Right lobe of liver (tissue), 6 donors: Measurements from ENCODE around the gene WDR54. TPM values are rescaled to one million over a fixed set of nuclear protein-coding genes. Genes with fewer than 3 reads are reported as not detected.
"Not testable (repeated sequence)": the region's sequence is repeated elsewhere in the genome, so short reads cannot be mapped to it uniquely, and the experiment has no call there.

Experiments
- ATAC-seq, 4 donors: fragments of 200-7000 bp; cut with Tn5 transposase; one replicate each; pipeline ENCODE4 v1.9.1; 2020; ENCODE audit warnings: mild to moderate bottlenecking in 4 of 4, moderate library complexity in 4 of 4
- DNase-seq, 3 donors: peaks; one replicate each; pipeline ENCODE4 v3.0.0-alpha.2; 2020
- H3K27ac ChIP-seq, 3 donors: fragments of 200-600 bp; one replicate each; pipeline ENCODE4 v1.8.0; 2022
- H3K27me3 ChIP-seq, 2 donors: fragments of 200-600 bp; one replicate each; pipeline ENCODE4 v1.8.0; 2022
- H3K36me3 ChIP-seq, 4 donors: fragments of 200-600 bp; sonication (generic) in 1 of 4; one replicate each; pipeline versions ENCODE4 v1.5.1 to v1.8.0; 2017 to 2022; ENCODE audit warnings: control low read depth in 1 of 4
- H3K4me1 ChIP-seq, 4 donors: fragments of 200-600 bp; sonication (generic) in 1 of 4; one replicate each; pipeline versions ENCODE4 v1.5.1 to v1.8.0; 2017 to 2022; ENCODE audit warnings: control low read depth in 1 of 4
- H3K4me3 ChIP-seq, 3 donors: fragments of 200-600 bp; one replicate each; pipeline ENCODE4 v1.8.0; 2022
- H3K9me3 ChIP-seq, 4 donors: fragments of 200-600 bp; sonication (generic) in 1 of 4; one replicate each; pipeline versions ENCODE4 v1.5.1 to v1.8.0; 2017 to 2022; ENCODE audit warnings: control low read depth in 1 of 4
- POLR2A ChIP-seq: fragments of 450-650 bp; IDR thresholded peaks from one replicate; pipeline ENCODE4 v1.6.1; 2017; ENCODE audit warnings: antibody characterized with exemption, mild to moderate bottlenecking
- WGBS: methylation state at CpG from one replicate; pipeline ENCODE4 v1.1.6; 2018; ENCODE audit warnings: low coverage, low lambda C conversion rate; ENCODE audit not compliant: insufficient coverage; ENCODE audit errors: missing lambda C conversion rate; 5-methylcytosine and 5-hydroxymethylcytosine counted together
- intact Hi-C, 2 donors: fragments of 100-400 bp; cut with DNase I; formaldehyde crosslinking; loops; one replicate each; pipeline versions ENCODE4 v1.11.2 to v1.14.1; 2022
- total RNA-seq, 6 experiments: library from RNA; depleted of rRNA in 2 of 6; stranded (reverse); fragments of >200 nt in 2 of 6; fragmentation: NEBNext Ultra II Directional in 3 of 6; extraction: Animal tissue kit (Norgen Biotek cat#: 25700) in 3 of 6; gene quantifications; one replicate each; pipeline versions ENCODE4 v1.1.0 to v1.2.4, GENCODE V29; 2016 to 2023
- TF ChIP-seq, protein P1 (sequence below), 4 donors: fragments of 200-600 bp in 3 of 4; fragments of 450-650 bp in 1 of 4; IDR thresholded peaks; one replicate each; pipeline versions ENCODE4 v1.5.1 to v1.8.0; 2016 to 2022; ENCODE audit warnings: antibody characterized with exemption in 4 of 4, mild to moderate bottlenecking in 2 of 4
- donor health status: DM: no; HTN: yes; CAD: no.
- donor health status: DM: no; HTN: no; CAD: no.
- donor health status: DM: no; HTN: no; CAD: no.
- donor health status: DM: no; HTN: yes; CAD: no.
- donor health status: DM: no; HTN: yes; CAD: no.

WDR54 gene
- total RNA-seq, 6 experiments from 2014 or later, result 1.6 to 5.3 (median 2.2) TPM

DNA sequence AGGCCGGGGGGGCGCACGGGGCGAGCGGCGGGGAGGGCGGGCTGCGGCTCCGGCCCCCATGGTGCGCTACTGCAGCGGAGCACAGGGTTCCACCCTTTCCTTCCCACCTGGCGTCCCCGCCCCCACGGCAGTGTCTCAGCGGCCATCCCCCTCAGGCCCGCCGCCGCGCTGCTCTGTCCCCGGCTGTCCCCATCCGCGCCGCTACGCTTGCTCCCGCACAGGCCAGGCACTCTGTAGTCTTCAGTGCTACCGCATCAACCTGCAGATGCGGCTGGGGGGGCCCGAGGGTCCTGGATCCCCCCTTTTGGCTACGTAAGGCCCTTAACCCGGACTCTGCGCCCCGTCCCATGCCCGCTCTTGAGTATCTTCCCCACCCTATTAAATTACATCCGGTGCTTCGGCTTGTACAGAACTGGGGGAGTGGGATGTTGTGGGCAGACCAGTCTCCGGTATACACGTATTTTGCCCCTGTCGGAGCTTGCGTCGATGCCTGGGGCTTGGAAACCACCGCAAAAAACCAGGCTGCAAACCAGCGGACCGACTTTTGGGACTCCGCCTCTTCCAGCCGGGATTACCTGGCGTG lies 36.1 kb downstream of the WDR54 start:
- TF ChIP-seq, protein P1, sequence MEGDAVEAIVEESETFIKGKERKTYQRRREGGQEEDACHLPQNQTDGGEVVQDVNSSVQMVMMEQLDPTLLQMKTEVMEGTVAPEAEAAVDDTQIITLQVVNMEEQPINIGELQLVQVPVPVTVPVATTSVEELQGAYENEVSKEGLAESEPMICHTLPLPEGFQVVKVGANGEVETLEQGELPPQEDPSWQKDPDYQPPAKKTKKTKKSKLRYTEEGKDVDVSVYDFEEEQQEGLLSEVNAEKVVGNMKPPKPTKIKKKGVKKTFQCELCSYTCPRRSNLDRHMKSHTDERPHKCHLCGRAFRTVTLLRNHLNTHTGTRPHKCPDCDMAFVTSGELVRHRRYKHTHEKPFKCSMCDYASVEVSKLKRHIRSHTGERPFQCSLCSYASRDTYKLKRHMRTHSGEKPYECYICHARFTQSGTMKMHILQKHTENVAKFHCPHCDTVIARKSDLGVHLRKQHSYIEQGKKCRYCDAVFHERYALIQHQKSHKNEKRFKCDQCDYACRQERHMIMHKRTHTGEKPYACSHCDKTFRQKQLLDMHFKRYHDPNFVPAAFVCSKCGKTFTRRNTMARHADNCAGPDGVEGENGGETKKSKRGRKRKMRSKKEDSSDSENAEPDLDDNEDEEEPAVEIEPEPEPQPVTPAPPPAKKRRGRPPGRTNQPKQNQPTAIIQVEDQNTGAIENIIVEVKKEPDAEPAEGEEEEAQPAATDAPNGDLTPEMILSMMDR (IDR thresholded peaks at IDR 0.05), result no peak
- TF ChIP-seq POLR2A, result peak; percentile 88
- 0% methylated on average over 16 of the region's 46 CpGs for WGBS
- peak overlapping the region; percentile 47 to 76 (median 58) for H3K4me3 ChIP-seq
- intact Hi-C loops, result no loop called here
- peaks cover 0 to 22% (median 4%) of the 10 kb centered on the region in 4 donors for H3K4me1 ChIP-seq
- H3K27me3 ChIP-seq, result no peaks in the 10 kb centered on the region
- DNase-seq (peak; percentile 83 to 86 (median 85)), ATAC-seq (peak; percentile 50 to 63 (median 55))
- peak overlapping the region; percentile 93 to 97 (median 94) for H3K27ac ChIP-seq
- peaks cover 0 to 4% (median 0%) of the 10 kb centered on the region in 4 donors for H3K36me3 ChIP-seq
- H3K9me3 ChIP-seq, result no peaks in the 10 kb centered on the region

DNA sequence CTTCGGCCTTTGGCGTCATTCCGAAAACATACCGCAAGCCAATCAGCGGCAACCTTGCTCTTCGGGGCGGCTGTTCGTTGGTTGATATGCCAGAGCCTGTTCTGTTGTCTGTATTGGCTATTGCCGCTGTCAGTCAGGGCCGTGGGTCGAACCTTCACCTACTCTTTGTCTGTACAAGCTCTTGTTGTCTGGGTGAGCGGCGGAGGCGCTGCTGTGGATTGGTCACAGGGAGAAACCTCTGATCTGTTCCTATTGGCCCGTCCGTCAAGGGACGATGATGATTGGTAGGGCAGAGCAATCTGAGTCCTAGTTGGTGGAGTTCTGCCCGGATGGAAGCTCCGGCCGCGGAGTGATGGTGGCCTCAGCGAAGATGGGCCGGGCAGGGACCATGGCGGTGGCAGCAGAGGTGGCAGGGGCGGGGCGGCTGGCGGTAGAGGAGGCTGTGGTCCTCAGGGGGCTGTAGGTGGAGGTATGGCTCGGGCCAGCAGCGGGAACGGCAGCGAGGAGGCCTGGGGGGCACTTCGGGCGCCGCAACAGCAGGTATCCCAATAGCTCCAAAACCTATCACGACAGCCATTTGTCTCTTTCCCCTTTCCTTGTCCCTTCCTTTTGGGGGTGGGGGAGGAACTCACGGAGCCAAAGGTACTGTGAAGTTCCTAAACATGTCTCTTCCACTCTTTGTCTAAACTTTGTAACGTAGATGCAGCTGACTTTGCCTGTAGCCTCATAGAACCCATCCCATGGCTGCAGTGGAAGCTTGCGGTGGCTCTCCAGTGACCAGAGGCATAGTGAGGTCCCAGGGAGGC lies 36.8 kb downstream of the WDR54 start, which contains the start of gene WBP1:
WBP1 (plus strand) TSS at position 307 of the 806 bp plus-strand sequence; CDS start at position 472, 165 bp downstream.
- TF ChIP-seq, protein P1 (IDR thresholded peaks at IDR 0.05), result no peak
- TF ChIP-seq POLR2A, result peak; percentile 49
- no peaks in the 10 kb centered on the region for H3K9me3 ChIP-seq
- H3K4me1 ChIP-seq, result peaks cover 0 to 22% (median 4%) of the 10 kb centered on the region in 4 donors
- peak; percentile 98 to 100 (median 100) for DNase-seq
- no peaks in the 10 kb centered on the region for H3K27me3 ChIP-seq
- intact Hi-C loops, result no loop called here
- peak; percentile 82 to 94 (median 88) for ATAC-seq
- WGBS, result 0% methylated on average over 16 of the region's 38 CpGs
- peak within 1 kb of the TSS; percentile 58 to 76 (median 63) for H3K4me3 ChIP-seq
- H3K27ac ChIP-seq, result peak within 1 kb of the TSS; percentile 93 to 97 (median 94)
- H3K36me3 ChIP-seq, result peaks cover 0 to 11% (median 0%) of the 10 kb centered on the region in 4 donors

DNA sequence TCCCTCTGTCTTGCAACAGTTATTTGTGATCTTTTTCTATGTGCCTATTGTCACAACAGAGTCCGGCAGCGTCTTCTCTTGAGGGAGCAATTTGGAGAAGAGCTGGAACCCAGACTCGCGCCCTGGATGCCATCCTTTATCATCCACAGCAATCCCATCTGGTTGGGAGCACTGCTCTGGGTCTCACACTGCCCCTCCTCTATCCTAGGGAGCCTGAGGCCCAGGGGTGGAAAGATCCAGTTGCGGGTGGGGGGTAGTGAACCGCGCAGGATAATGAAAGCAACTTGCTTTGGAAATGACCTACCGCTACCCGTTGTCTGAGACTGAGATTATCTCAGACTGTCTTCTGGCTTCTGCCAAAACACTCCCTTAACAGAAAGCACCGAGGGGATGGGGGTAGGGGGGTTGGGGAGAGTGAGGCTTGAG lies 37.4 kb downstream of the WDR54 start:
- no peak for DNase-seq
- intact Hi-C loops, result no loop called here
- Histone ChIP-seq H3K27ac (peak overlapping the region; percentile 41 to 50 (median 47)), H3K4me1 (peaks cover 0 to 24% (median 4%) of the 10 kb centered on the region in 4 donors), H3K36me3 (peaks cover 0 to 11% (median 0%) of the 10 kb centered on the region in 4 donors), H3K4me3 (peak overlapping the region; percentile 58 to 64 (median 63)), H3K9me3 (no peaks in the 10 kb centered on the region), H3K27me3 (no peaks in the 10 kb centered on the region)
- TF ChIP-seq POLR2A, result no peak
- TF ChIP-seq, protein P1 (IDR thresholded peaks at IDR 0.05), result no peak
- ATAC-seq, result no peak
- WGBS, result 2% methylated on average over 8 of the region's 10 CpGs

DNA sequence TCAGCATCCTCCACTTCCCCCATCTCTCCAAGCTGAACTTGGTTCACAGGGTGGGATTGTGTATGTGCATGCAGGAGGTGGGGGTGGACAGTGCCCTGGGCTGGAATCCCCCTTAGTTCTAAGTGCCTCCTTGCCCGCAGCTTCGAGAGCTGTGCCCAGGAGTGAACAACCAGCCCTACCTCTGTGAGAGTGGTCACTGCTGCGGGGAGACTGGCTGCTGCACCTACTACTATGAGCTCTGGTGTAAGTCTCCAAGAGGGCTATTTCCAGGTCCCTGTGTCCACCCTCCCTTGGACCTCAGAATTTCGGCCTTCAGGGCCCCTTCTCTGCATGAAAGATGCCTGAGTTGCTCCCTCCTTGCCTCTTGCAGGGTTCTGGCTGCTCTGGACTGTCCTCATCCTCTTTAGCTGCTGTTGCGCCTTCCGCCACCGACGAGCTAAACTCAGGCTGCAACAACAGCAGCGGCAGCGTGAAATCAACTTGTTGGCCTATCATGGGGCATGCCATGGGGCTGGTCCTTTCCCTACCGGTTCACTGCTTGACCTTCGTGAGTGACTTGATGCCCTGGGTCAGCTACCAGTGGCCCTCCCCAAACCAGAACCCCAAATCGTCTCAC lies 38.1 kb downstream of the WDR54 start:
- DNase-seq, H3K27ac ChIP-seq: not testable (repeated sequence)
- WGBS, result 55% methylated on average over 4 of the region's 13 CpGs

DNA sequence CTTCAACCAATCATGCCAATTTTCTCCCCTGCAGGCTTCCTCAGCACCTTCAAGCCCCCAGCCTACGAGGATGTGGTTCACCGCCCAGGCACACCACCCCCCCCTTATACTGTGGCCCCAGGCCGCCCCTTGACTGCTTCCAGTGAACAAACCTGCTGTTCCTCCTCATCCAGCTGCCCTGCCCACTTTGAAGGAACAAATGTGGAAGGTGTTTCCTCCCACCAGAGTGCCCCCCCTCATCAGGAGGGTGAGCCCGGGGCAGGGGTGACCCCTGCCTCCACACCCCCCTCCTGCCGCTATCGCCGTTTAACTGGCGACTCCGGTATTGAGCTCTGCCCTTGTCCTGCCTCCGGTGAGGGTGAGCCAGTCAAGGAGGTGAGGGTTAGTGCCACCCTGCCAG lies 38.7 kb downstream of the WDR54 start:
- H3K4me3 ChIP-seq, intact Hi-C loops, H3K27ac ChIP-seq, H3K27me3 ChIP-seq, ATAC-seq, H3K9me3 ChIP-seq, DNase-seq: not testable (repeated sequence)
- H3K4me1 ChIP-seq, result peaks cover 0 to 29% (median 4%) of the 10 kb centered on the region in 4 donors
- peaks cover 0 to 11% (median 0%) of the 10 kb centered on the region in 4 donors for H3K36me3 ChIP-seq
- WGBS, result 81% methylated on average over 3 of the region's 10 CpGs

More for the DNA sequence above, 38.1 kb downstream of the WDR54 start:
- Histone ChIP-seq H3K4me1 (peaks cover 0 to 29% (median 4%) of the 10 kb centered on the region in 4 donors), H3K36me3 (peaks cover 0 to 11% (median 0%) of the 10 kb centered on the region in 4 donors)
- H3K4me3 ChIP-seq, intact Hi-C loops, H3K27me3 ChIP-seq, ATAC-seq, H3K9me3 ChIP-seq: not testable (repeated sequence)
